Prostate gland (tissue), 2 donors: ENCODE results near the gene CCDC157. TPM values are rescaled to one million over a fixed set of nuclear protein-coding genes. Genes with fewer than 3 reads are reported as not detected.

ENCODE experiments used
- DNase-seq: peaks from one replicate; pipeline ENCODE4 v3.0.0-alpha.2; 2019; ENCODE audit warnings: low spot score
- H3K27ac ChIP-seq, 2 donors: fragments of 200-600 bp; sonication (generic); 2 replicates each; pipeline ENCODE4 v1.5.1; 2017 to 2019
- H3K27me3 ChIP-seq: fragments of 200-600 bp; sonication (generic); replicated peaks from 2 replicates; pipeline ENCODE4 v1.5.1; 2019; ENCODE audit not compliant: insufficient read depth
- H3K36me3 ChIP-seq, 2 donors: fragments of 200-600 bp; sonication (generic); 1 replicate in 1 of 2; 2 replicates in 1 of 2; pipeline versions ENCODE4 v1.5.1 to v1.8.1; 2017 to 2019
- H3K4me1 ChIP-seq: fragments of 200-600 bp; sonication (generic); replicated peaks from 2 replicates; pipeline ENCODE4 v1.5.1; 2019
- H3K4me3 ChIP-seq, 2 donors: fragments of 200-600 bp; sonication (generic); 2 replicates each; pipeline ENCODE4 v1.5.1; 2017 to 2019
- H3K9me3 ChIP-seq: fragments of 200-600 bp; sonication (generic); 2 replicates; pipeline ENCODE4 v1.5.1; 2017
- POLR2A ChIP-seq: fragments of 450-650 bp; IDR thresholded peaks from one replicate; pipeline ENCODE4 v1.6.1; 2016; ENCODE audit warnings: antibody characterized with exemption, mild to moderate bottlenecking
- POLR2AphosphoS5 ChIP-seq: sonication (generic); formaldehyde crosslinking; IDR thresholded peaks from one replicate; pipeline ENCODE4 v1.6.1; 2017; ENCODE audit warnings: antibody characterized with exemption
- WGBS: methylation state at CpG from one replicate; pipeline ENCODE4 v1.1.5; 2018; 5-methylcytosine and 5-hydroxymethylcytosine counted together
- intact Hi-C: fragments of 100-400 bp; cut with DNase I; formaldehyde crosslinking; loops from one replicate; pipeline ENCODE4 v1.14.2; 2022
- total RNA-seq, 2 donors: library from RNA; depleted of rRNA; stranded (reverse); fragments of >200 nt; gene quantifications; one replicate each; pipeline ENCODE4 v1.1.0, GENCODE V29; 2016
- TF ChIP-seq, protein P1 (sequence below), 4 experiments: fragments of 200-600 bp in 2 of 4; fragments of 450-650 bp in 2 of 4; sonication (generic) in 2 of 4; IDR thresholded peaks; 1 replicate in 3 of 4; 2 replicates in 1 of 4; pipeline ENCODE4 v1.5.1; 2016 to 2019; ENCODE audit warnings: antibody characterized with exemption in 4 of 4, mild to moderate bottlenecking in 2 of 4, moderate library complexity in 2 of 4

The CCDC157 gene
- total RNA-seq, 2 donors from 2014 or later, result 3.5 to 28.6 TPM

GRCh38 chr22:30404307-30404706 is 47.5 kb downstream of the CCDC157 start:
- no peak overlapping the region for H3K27ac ChIP-seq
- H3K4me1 ChIP-seq, result no peaks in the 10 kb centered on the region
- no peaks in the 10 kb centered on the region for H3K9me3 ChIP-seq
- H3K36me3 ChIP-seq, result peaks cover 0 to 2% of the 10 kb centered on the region in 2 donors
- TF ChIP-seq POLR2A (no peak), POLR2AphosphoS5 (no peak)
- TF ChIP-seq, protein P1, sequence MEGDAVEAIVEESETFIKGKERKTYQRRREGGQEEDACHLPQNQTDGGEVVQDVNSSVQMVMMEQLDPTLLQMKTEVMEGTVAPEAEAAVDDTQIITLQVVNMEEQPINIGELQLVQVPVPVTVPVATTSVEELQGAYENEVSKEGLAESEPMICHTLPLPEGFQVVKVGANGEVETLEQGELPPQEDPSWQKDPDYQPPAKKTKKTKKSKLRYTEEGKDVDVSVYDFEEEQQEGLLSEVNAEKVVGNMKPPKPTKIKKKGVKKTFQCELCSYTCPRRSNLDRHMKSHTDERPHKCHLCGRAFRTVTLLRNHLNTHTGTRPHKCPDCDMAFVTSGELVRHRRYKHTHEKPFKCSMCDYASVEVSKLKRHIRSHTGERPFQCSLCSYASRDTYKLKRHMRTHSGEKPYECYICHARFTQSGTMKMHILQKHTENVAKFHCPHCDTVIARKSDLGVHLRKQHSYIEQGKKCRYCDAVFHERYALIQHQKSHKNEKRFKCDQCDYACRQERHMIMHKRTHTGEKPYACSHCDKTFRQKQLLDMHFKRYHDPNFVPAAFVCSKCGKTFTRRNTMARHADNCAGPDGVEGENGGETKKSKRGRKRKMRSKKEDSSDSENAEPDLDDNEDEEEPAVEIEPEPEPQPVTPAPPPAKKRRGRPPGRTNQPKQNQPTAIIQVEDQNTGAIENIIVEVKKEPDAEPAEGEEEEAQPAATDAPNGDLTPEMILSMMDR (IDR thresholded peaks at IDR 0.05), result no peak
- no peak for DNase-seq
- 72% methylated on average over 6 of the region's 6 CpGs for WGBS
- H3K27me3 ChIP-seq, result no peaks in the 10 kb centered on the region
- intact Hi-C loops, result no loop called here
- no peak overlapping the region for H3K4me3 ChIP-seq

- DNase-seq, result no peak
- Histone ChIP-seq H3K4me1 (no peaks in the 10 kb centered on the region), H3K27ac (no peak overlapping the region), H3K4me3 (no peak overlapping the region), H3K27me3 (no peaks in the 10 kb centered on the region), H3K9me3 (no peaks in the 10 kb centered on the region), H3K36me3 (peaks cover 0 to 6% of the 10 kb centered on the region in 2 donors)
- intact Hi-C loops, result no loop called here
- no peak for TF ChIP-seq POLR2AphosphoS5
- no peak for TF ChIP-seq POLR2A
- TF ChIP-seq, protein P1 (IDR thresholded peaks at IDR 0.05), result no peak
- WGBS, result 62% methylated on average over 4 of the region's 4 CpGs
These were observed 48.9 kb downstream of the CCDC157 start for GRCh38 chr22:30405731-30406130.

DNA sequence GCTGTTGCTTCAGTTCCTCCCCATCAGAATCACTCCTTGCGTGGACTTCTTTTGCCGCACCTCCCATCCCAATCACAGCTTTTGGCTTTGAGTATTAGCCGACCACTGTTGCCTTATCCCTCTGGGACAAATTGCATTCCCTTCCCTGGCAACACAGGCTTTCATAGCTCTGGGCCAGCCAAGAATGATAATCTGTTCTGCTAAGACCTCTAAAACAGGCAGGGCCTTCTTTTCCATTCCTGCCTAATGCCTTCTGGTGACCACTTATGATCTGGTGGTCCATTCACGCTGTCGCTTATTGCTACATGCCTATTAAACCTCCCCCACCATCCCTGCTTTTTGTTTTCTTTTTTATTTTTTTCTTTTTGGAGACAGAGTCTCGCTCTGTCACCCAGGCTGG is 49.6 kb downstream of the CCDC157 start:
- H3K9me3 ChIP-seq, result no peaks in the 10 kb centered on the region
- H3K4me3 ChIP-seq, result no peak overlapping the region
- TF ChIP-seq, protein P1 (IDR thresholded peaks at IDR 0.05), result no peak
- TF ChIP-seq POLR2A (no peak), POLR2AphosphoS5 (no peak)
- H3K4me1 ChIP-seq, result no peaks in the 10 kb centered on the region
- H3K36me3 ChIP-seq, result peaks cover 0 to 6% of the 10 kb centered on the region in 2 donors
- intact Hi-C loops, result no loop called here
- DNase-seq, result no peak
- no peaks in the 10 kb centered on the region for H3K27me3 ChIP-seq
- 87% methylated on average over 6 of the region's 6 CpGs for WGBS
- no peak overlapping the region for H3K27ac ChIP-seq

- Histone ChIP-seq H3K36me3 (peaks cover 0 to 6% of the 10 kb centered on the region in 2 donors), H3K4me3 (no peak overlapping the region), H3K27me3 (no peaks in the 10 kb centered on the region), H3K27ac (no peak overlapping the region), H3K9me3 (no peaks in the 10 kb centered on the region), H3K4me1 (no peaks in the 10 kb centered on the region)
- intact Hi-C loops, result no loop called here
- TF ChIP-seq, protein P1 (IDR thresholded peaks at IDR 0.05), result no peak
- TF ChIP-seq POLR2A, result no peak
- TF ChIP-seq POLR2AphosphoS5, result no peak
- WGBS, result 77% methylated on average over 13 of the region's 13 CpGs
- DNase-seq, result no peak
These were observed 51.7 kb downstream of the CCDC157 start for GRCh38 chr22:30408388-30409102.

GRCh38 chr22:30411780-30412179 is 55.0 kb downstream of the CCDC157 start:
- Histone ChIP-seq H3K36me3 (peaks cover 0 to 6% of the 10 kb centered on the region in 2 donors), H3K27ac (peak overlapping the region in 1 of 2 donors; percentile 19)
- 84% methylated on average over 3 of the region's 3 CpGs for WGBS

More at GRCh38 chr22:30411780-30412179, 55.0 kb downstream of the CCDC157 start:
- DNase-seq, result no peak
- intact Hi-C loops, result no loop called here
- H3K4me3 ChIP-seq, result no peak overlapping the region
- TF ChIP-seq POLR2A, result no peak
- no peak for TF ChIP-seq POLR2AphosphoS5
- TF ChIP-seq, protein P1 (IDR thresholded peaks at IDR 0.05), result no peak
- no peaks in the 10 kb centered on the region for H3K4me1 ChIP-seq
- H3K9me3 ChIP-seq, result no peaks in the 10 kb centered on the region
- H3K27me3 ChIP-seq, result no peaks in the 10 kb centered on the region
